ENCODE results near the gene P2RY12. TPM values are rescaled to one million over a fixed set of nuclear protein-coding genes. Genes with fewer than 3 reads are reported as not detected.

P2RY12 gene
- total and polyA plus RNA-seq, 2 of the 4 experiments (the other 2 are of a cell fraction) = not detected

DNA sequence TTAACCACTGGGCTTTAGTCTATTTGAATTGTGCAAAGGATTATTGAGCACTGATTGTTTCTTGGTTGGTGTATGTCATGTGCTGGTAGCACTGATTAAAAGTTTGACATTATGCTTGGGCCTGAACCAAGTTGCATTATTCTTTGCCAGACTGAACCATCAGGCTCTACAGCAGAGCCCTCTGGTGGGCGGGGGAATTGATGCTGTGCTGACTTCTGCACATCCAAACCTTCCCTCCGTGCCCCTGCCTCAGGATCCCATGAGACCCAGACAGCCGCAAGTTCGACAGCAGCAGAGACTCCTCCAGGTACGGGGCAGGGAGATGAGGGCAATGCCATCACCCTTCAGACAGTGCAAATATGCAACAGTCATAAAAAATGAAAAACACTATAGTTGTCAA, 28.4 kb upstream of the P2RY12 start:
- Histone ChIP-seq H3K36me3 (ENCODE audit: control insufficient read depth, insufficient read depth, low read length) (no peaks in the 10 kb centered on the region), H3K18ac (ENCODE audit: low read depth, low read length) (no peak overlapping the region), H2BK20ac (ENCODE audit: low read depth, low read length) (no peak overlapping the region), H3K27ac (ENCODE audit: insufficient read depth, low read length) (no peak overlapping the region), H3K9ac (ENCODE audit: low read depth, low read length) (no peak overlapping the region), H2AK9ac (replicated peaks; ENCODE audit: low read depth, low read length, poor library complexity) (no peak overlapping the region), H3K14ac (replicated peaks; ENCODE audit: low read depth, low read length) (no peak overlapping the region), H2BK120ac (ENCODE audit: low read depth, low read length) (no peak overlapping the region), H3K9me1 (ENCODE audit: insufficient read depth, low read length) (peaks cover 7% of the 10 kb centered on the region), H4K5ac (ENCODE audit: low read depth, low read length) (no peak overlapping the region), H3K79me1 (ENCODE audit: low read depth in 1 of 2, low read length in 2 of 2) (no peaks in the 10 kb centered on the region), H3K4me2 (ENCODE audit: low read depth, low read length) (no peak overlapping the region), H3K56ac (ENCODE audit: extremely low read depth, insufficient read depth, low read length) (no peak overlapping the region), H3K4ac (ENCODE audit: low read depth, low read length) (no peak overlapping the region), H2AFZ (replicated peaks; ENCODE audit: low read length, poor library complexity) (no peak overlapping the region), H4K20me1 (ENCODE audit: insufficient read depth, low read length) (no peaks in the 10 kb centered on the region), H4K8ac (ENCODE audit: low read depth in 2 of 2, low read length in 2 of 2) (no peak overlapping the region), H3K9me3 (ENCODE audit: control insufficient read depth, insufficient read depth, low read length) (no peaks in the 10 kb centered on the region), H2BK15ac (ENCODE audit: low read depth, low read length) (no peak overlapping the region), H3K4me3 (ENCODE audit: insufficient read depth, low read depth, low read length) (no peak overlapping the region), H2BK5ac (ENCODE audit: low read depth, low read length, poor library complexity, severe bottlenecking) (no peak overlapping the region), H2AK5ac (ENCODE audit: low read depth, low read length) (no peak overlapping the region), H3K23ac (ENCODE audit: low read depth, low read length) (no peak overlapping the region), H3K27me3 (ENCODE audit: control insufficient read depth, insufficient read depth, low read length) (no peaks in the 10 kb centered on the region), H4K91ac (ENCODE audit: insufficient read depth, low read depth, low read length) (no peak overlapping the region), H3K4me1 (ENCODE audit: control insufficient read depth, insufficient read depth, low read length) (peaks cover 4% of the 10 kb centered on the region)
- in situ Hi-C loops (cut with MboI; ENCODE audit: low sequenced_read_pairs) (no loop called here), dilution Hi-C loops (cut with HindIII; ENCODE audit: low sequenced_read_pairs, unreplicated experiment) (no loop called here), intact Hi-C loops (cut with micrococcal nuclease) (no loop called here)
- ATAC-seq (ENCODE audit: low read depth) = no peak
- no CpG with 5 or more reads among the region's 5 CpGs for WGBS, 2 experiments (ENCODE audit: extremely low coverage in 2 of 2, insufficient read length in 1 of 2)
- ChIA-PET POLR2A (ENCODE audit: unreplicated experiment) (no interaction called here), CTCF (interaction anchor here (0.9 kb wide), 1 partner anchor 9 kb away, joined by 4 read pairs; no protein-coding TSS in a partner anchor)
- no peak for DNase-seq
- TF ChIP-seq POLR2A (IDR thresholded peaks at IDR 0.05; ENCODE audit: low read depth, low read length) (no peak), SMC3 (IDR thresholded peaks at IDR 0.05; ENCODE audit: low read depth, low read length) (no peak), RCOR1 (IDR thresholded peaks at IDR 0.05; ENCODE audit: insufficient replicate concordance, low read length) (no peak), CHD1 (IDR thresholded peaks at IDR 0.05; ENCODE audit: low read depth, low read length) (no peak), MAFK (IDR thresholded peaks at IDR 0.05; ENCODE audit: low read depth, low read length) (no peak), RAD21 (IDR thresholded peaks at IDR 0.05; ENCODE audit: low read length) (no peak), NFE2L2 (IDR thresholded peaks at IDR 0.05; ENCODE audit: low read depth, low read length) (no peak), RFX5 (IDR thresholded peaks at IDR 0.05; ENCODE audit: low read depth, low read length) (no peak), MXI1 (IDR thresholded peaks at IDR 0.05; ENCODE audit: borderline replicate concordance, low read depth, low read length) (no peak), MAZ (IDR thresholded peaks at IDR 0.05; ENCODE audit: borderline replicate concordance, low read depth, low read length) (no peak)
- TF ChIP-seq, protein P1, sequence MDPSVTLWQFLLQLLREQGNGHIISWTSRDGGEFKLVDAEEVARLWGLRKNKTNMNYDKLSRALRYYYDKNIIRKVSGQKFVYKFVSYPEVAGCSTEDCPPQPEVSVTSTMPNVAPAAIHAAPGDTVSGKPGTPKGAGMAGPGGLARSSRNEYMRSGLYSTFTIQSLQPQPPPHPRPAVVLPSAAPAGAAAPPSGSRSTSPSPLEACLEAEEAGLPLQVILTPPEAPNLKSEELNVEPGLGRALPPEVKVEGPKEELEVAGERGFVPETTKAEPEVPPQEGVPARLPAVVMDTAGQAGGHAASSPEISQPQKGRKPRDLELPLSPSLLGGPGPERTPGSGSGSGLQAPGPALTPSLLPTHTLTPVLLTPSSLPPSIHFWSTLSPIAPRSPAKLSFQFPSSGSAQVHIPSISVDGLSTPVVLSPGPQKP (IDR thresholded peaks at IDR 0.05; ENCODE audit: borderline replicate concordance, low read depth, low read length) = no peak
- TF ChIP-seq, protein P2, sequence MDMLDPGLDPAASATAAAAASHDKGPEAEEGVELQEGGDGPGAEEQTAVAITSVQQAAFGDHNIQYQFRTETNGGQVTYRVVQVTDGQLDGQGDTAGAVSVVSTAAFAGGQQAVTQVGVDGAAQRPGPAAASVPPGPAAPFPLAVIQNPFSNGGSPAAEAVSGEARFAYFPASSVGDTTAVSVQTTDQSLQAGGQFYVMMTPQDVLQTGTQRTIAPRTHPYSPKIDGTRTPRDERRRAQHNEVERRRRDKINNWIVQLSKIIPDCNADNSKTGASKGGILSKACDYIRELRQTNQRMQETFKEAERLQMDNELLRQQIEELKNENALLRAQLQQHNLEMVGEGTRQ (IDR thresholded peaks at IDR 0.05; ENCODE audit: low read depth, low read length) = no peak
- no TSS peak for BruUV-seq (replicated peaks)
